ENCODE data around the gene DPF1.

DNA sequence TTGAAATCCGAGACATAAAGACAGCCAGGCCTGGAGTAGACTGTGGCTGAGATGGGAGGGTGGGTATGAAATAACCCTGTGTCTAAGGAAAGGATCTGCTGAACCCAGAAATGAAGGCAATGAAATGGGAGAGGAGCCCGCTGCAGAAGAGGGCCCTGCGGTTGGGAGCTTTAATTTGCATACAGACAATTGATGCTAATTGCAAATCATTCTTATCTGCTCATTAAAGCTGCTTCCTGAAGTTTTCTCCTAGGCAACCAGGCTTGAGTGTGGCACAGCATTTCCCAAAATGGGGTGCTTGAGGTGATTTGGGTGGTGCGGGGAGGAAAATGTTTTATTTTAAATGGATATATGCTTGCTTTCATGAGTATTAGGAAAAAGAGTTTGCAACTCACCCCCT is 55.4 kb downstream of the DPF1 start:
- TF ChIP-seq, protein P1, sequence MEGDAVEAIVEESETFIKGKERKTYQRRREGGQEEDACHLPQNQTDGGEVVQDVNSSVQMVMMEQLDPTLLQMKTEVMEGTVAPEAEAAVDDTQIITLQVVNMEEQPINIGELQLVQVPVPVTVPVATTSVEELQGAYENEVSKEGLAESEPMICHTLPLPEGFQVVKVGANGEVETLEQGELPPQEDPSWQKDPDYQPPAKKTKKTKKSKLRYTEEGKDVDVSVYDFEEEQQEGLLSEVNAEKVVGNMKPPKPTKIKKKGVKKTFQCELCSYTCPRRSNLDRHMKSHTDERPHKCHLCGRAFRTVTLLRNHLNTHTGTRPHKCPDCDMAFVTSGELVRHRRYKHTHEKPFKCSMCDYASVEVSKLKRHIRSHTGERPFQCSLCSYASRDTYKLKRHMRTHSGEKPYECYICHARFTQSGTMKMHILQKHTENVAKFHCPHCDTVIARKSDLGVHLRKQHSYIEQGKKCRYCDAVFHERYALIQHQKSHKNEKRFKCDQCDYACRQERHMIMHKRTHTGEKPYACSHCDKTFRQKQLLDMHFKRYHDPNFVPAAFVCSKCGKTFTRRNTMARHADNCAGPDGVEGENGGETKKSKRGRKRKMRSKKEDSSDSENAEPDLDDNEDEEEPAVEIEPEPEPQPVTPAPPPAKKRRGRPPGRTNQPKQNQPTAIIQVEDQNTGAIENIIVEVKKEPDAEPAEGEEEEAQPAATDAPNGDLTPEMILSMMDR (IDR thresholded peaks at IDR 0.05): no peak
- no peak for TF ChIP-seq EZH2 (IDR thresholded peaks at IDR 0.05; ENCODE audit: borderline replicate concordance, insufficient read depth, low read depth, low read length, poor library complexity, severe bottlenecking)
